ENCODE results near the gene SH3RF2.

SH3RF2 gene

DNA sequence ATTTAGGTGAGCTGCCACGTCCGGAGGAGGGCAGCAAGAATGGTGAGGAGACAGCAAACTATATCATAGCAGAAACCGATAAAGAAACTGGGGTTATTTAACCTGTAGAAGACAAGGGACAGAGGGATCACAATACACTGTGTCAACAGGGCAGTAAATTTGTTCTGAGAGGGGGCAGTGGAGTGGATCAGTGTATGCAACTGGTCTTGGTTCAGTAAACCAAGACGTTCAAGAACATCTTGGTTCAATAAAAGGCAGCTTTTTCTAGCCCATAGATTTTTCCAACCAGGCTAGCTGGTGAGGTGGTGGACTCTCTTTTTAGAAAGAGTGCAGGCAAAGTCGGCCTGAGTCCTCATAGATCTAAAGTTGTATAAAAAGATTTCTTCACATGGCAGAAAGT is 113.7 kb downstream of the SH3RF2 start:
- no peak overlapping the region for H3K27ac ChIP-seq
- ChIA-PET POLR2A (ENCODE audit: low non-redundant PET) (no interaction called here), CTCF (interaction anchor here (0.7 to 2.5 kb wide), 2 partner anchors 142 to 1826 kb away, joined by 5 to 13 read pairs; no protein-coding TSS in a partner anchor)
- DNase-seq (ENCODE audit: low spot score): no peak
- TF ChIP-seq, protein P1, sequence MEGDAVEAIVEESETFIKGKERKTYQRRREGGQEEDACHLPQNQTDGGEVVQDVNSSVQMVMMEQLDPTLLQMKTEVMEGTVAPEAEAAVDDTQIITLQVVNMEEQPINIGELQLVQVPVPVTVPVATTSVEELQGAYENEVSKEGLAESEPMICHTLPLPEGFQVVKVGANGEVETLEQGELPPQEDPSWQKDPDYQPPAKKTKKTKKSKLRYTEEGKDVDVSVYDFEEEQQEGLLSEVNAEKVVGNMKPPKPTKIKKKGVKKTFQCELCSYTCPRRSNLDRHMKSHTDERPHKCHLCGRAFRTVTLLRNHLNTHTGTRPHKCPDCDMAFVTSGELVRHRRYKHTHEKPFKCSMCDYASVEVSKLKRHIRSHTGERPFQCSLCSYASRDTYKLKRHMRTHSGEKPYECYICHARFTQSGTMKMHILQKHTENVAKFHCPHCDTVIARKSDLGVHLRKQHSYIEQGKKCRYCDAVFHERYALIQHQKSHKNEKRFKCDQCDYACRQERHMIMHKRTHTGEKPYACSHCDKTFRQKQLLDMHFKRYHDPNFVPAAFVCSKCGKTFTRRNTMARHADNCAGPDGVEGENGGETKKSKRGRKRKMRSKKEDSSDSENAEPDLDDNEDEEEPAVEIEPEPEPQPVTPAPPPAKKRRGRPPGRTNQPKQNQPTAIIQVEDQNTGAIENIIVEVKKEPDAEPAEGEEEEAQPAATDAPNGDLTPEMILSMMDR (conservative IDR thresholded peaks at IDR 0.05; ENCODE audit: low read depth): no peak

DNA sequence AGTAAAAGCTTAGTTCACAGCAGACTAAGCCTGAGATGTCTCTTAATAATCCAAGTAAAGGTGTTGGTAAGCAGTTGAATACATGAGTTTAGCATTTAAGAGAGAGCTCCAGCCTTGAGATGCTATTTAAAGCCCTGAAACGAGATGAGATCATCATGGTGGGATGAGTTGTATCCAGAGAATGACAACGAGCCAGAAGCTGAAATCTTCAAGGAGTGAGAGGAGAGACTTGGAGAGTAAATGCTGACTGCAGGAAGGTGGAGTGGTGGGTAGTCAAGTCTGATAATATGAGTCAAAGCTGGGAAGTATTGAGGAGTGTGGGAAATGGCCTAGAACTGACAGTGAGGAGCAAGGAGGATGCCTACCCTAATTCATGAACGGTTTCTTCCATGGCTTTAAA is 115.3 kb downstream of the SH3RF2 start:
- no peak for DNase-seq (ENCODE audit: low spot score)
- ChIA-PET CTCF (interaction anchor here (0.6 kb wide), 1 partner anchor 226 kb away, joined by 3 read pairs; no protein-coding TSS in a partner anchor), POLR2A (ENCODE audit: low non-redundant PET) (no interaction called here)
- no peak overlapping the region for H3K27ac ChIP-seq
- TF ChIP-seq, protein P1 (conservative IDR thresholded peaks at IDR 0.05; ENCODE audit: low read depth): no peak

DNA sequence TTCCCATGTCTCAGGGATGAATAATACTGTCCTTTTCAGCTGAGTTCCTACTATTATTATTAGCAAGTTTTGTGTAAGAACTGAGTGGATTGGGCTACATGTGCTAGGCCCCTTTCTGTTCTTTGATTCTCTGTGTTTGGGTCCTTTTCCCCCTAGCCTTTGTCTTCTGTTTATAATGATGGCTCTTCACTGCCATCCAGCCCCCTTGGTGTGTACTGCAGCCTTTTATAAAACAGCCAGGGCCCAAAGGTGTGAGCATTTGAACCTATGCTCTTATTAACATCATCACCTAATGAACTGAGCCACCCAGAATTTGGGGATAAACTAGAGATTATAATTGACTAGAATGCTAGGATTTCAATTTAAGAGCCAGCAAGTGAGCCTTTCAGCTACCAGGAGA is 116.4 kb downstream of the SH3RF2 start:
- no peak overlapping the region for H3K27ac ChIP-seq
- TF ChIP-seq, protein P1 (conservative IDR thresholded peaks at IDR 0.05; ENCODE audit: low read depth): no peak; the same call in 1 of the 2 replicates
- DNase-seq (ENCODE audit: low spot score): peak; percentile 42
- CTCF ChIA-PET: no interaction called here
- POLR2A ChIA-PET (ENCODE audit: low non-redundant PET): no interaction called here

DNA sequence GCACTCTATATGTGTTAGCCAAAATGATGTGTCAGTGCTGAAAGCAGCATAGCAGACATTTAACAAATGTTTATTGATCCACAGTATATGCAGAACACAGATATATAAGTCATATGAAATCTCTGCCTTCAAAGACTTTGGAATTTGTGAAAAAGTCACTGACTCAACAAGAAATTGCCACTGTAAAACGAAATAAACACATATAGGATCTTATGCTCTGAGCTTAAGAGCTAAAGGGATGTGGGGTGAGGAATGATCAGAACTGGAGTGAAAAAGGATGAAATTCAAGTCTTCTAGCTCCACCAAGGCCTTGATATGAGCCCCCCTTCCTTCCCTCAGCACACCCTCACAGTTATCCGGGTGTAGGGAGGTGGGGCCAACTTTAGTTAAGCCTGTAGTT is 119.1 kb downstream of the SH3RF2 start:
- DNase-seq (ENCODE audit: low spot score): no peak
- no peak overlapping the region for H3K27ac ChIP-seq
- TF ChIP-seq, protein P1 (conservative IDR thresholded peaks at IDR 0.05; ENCODE audit: low read depth): no peak
- ChIA-PET POLR2A (ENCODE audit: low non-redundant PET) (no interaction called here), CTCF (interaction anchor here (0.6 kb wide), 2 partner anchors 382 to 755 kb away, joined by 7 read pairs; no protein-coding TSS in a partner anchor)

DNA sequence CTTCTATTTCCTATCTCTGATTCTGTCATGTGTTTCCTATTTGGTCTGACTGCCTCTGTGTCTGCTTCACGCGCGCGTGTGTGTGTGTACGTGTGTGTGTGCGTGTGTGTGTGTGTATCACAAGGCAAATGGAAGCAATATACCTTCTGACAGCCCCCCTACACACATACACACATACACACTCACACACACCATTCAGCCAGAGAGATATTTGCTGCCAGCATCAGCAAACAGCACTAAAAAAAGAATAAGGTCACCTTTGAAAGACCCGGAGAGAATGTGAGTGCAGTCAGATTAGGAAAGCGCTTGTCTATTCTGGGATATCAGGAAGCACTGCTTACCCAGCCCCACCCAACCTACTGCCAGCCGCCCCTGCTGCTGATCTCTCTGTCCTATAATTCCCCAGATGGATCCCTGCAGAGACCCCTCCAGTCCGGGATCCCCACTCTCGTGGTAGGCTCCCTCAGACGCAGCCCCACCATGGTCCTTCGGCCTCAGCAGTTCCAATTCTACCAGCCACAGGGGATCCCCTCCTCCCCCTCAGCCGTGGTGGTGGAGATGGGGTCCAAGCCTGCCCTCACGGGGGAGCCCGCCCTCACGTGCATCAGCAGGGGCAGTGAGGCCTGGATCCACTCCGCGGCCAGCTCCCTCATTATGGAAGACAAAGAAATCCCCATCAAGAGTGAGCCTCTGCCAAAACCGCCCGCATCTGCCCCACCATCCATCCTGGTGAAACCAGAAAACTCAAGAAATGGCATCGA is 123.3 kb downstream of the SH3RF2 start:
- POLR2A ChIA-PET (ENCODE audit: low non-redundant PET): no interaction called here
- TF ChIP-seq, protein P1 (conservative IDR thresholded peaks at IDR 0.05; ENCODE audit: low read depth): no peak
- no peak overlapping the region for H3K27ac ChIP-seq
- DNase-seq (ENCODE audit: low spot score): no peak
- CTCF ChIA-PET: interaction anchor here (0.7 kb wide), 1 partner anchor 846 kb away, joined by 4 read pairs; no protein-coding TSS in a partner anchor

DNA sequence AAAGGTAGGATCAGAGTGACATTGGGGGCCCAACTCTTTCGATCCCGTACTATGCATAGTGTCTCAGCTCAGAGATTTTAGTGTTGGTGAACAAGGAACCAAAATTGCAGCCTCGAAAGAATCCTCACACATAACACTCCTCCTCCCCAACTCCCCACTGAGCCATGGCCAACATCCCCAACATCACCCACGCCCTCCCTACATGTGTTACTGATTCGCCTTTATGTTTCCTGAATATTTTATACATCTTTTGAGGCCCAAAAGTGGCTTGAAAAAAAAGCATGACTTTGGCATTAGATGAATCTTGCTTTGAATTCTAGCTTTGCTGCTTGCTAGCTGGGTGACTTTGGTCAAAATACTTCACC is 123.8 kb downstream of the SH3RF2 start:
- no peak overlapping the region for H3K27ac ChIP-seq
- TF ChIP-seq, protein P1 (conservative IDR thresholded peaks at IDR 0.05; ENCODE audit: low read depth): no peak
- no peak for DNase-seq (ENCODE audit: low spot score)
- ChIA-PET POLR2A (ENCODE audit: low non-redundant PET) (no interaction called here), CTCF (no interaction called here)

All from RWPE1 (cell line).